ENCODE results near the gene PLA2G4D.

PLA2G4D gene

DNA sequence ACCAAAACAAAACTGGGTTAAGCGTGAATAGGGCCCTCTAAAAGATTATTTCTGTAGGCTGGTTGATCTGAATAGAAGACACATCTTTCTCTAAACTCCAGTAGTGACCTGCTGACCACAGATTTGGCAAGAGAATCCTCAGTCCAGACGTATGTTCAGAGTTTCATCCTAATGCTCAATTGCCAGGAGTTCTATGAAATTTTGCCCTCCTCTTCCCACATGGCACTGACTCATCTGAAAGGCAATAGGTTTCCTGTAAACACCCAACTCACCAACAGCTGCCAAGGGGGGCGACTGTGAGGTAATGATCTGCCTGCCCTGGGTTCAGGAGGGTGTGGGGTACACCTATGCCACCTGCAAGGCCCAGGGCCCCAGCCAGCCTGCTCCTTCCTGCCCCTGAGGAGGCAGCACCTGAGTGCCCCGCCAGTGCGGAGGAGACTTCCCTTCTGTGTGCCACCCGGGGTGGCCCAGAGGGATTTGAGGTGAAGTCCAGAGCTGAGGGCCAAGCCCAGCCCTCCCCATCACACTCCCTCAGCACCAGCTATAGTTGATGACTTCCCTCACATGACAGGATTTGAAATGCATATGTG, 8.4 kb upstream of the PLA2G4D start:
- H3K4ac ChIP-seq (ENCODE audit: low read length) = no peak overlapping the region
- no peak overlapping the region for H3K23ac ChIP-seq (ENCODE audit: low read depth, low read length, poor library complexity)
- no peak overlapping the region for H2BK15ac ChIP-seq (ENCODE audit: low read length)
- H2BK12ac ChIP-seq (ENCODE audit: low read length) = no peak overlapping the region
- no peak overlapping the region for H3K27ac ChIP-seq (replicated peaks; ENCODE audit: low read length)
- H4K8ac ChIP-seq (ENCODE audit: low read depth, low read length) = no peak overlapping the region
- H3K14ac ChIP-seq (ENCODE audit: low read length) = no peak overlapping the region
- no CpG with 5 or more reads among the region's 6 CpGs for WGBS, 2 donors (ENCODE audit: extremely low coverage in 2 of 2, insufficient read length in 2 of 2, insufficient replicate concordance in 1 of 2)
- H2BK120ac ChIP-seq (ENCODE audit: low read depth, low read length) = peak overlapping the region; percentile 16
- H2AK5ac ChIP-seq (ENCODE audit: low read depth, low read length) = peak overlapping the region; percentile 19
- no peak overlapping the region for H3K4me3 ChIP-seq (ENCODE audit: low read length in 2 of 2)
- peaks cover 0 to 7% (median 0%) of the 10 kb centered on the region in 3 experiments for H3K27me3 ChIP-seq (ENCODE audit: control insufficient read depth in 3 of 3, insufficient read depth in 3 of 3, low read depth in 1 of 3, low read length in 3 of 3)
- no peak overlapping the region for H4K91ac ChIP-seq (ENCODE audit: low read depth, low read length, poor library complexity)
- H3K9me3 ChIP-seq (replicated peaks in 1 of 2; ENCODE audit: control insufficient read depth in 2 of 2, insufficient read depth in 1 of 2, low read depth in 1 of 2, low read length in 2 of 2) = peaks cover 0 to 4% of the 10 kb centered on the region in 2 donors
- DNase-seq (ENCODE audit: low spot score) = no peak
- no peak overlapping the region for H3K18ac ChIP-seq (ENCODE audit: low read length)
- H3K79me1 ChIP-seq (ENCODE audit: low read depth, low read length) = peaks cover 2% of the 10 kb centered on the region
- H2AFZ ChIP-seq (ENCODE audit: low read length) = no peak overlapping the region
- H2BK5ac ChIP-seq (ENCODE audit: low read length) = no peak overlapping the region
- H3K9ac ChIP-seq (ENCODE audit: low read depth, low read length, poor library complexity) = no peak overlapping the region
- H3K4me2 ChIP-seq (ENCODE audit: insufficient read depth, low read length, poor library complexity, severe bottlenecking) = no peak overlapping the region
- H3K36me3 ChIP-seq (replicated peaks in 1 of 2; ENCODE audit: control insufficient read depth in 2 of 2, insufficient read depth in 2 of 2, low read length in 2 of 2) = no peaks in the 10 kb centered on the region
- peaks cover 0 to 6% of the 10 kb centered on the region in 2 donors for H3K4me1 ChIP-seq (ENCODE audit: control insufficient read depth in 2 of 2, insufficient read depth in 1 of 2, low read depth in 1 of 2, low read length in 2 of 2)

DNA sequence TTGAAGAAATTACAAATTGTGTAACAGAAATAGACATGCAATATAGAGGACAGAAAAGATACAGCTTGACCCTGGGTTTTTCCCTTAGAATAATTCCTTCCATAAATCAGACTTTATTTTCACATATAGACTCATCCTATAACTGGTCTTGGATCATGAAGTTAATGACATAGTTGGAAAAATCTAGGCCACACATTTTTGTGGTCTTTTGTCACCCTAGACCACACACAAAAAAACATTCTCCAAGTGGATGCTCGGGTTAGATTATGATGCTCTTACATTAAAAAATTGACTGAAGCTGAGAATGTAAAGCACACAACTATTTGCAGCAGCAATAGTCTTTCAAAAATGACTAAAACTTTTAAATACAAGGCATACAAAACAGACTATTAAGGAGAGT, 7.5 kb upstream of the PLA2G4D start:
- Histone ChIP-seq H2AFZ (ENCODE audit: low read length) (no peak overlapping the region), H2BK15ac (ENCODE audit: low read length) (no peak overlapping the region), H3K18ac (ENCODE audit: low read length) (no peak overlapping the region), H3K27ac (replicated peaks; ENCODE audit: low read length) (no peak overlapping the region), H3K14ac (ENCODE audit: low read length) (no peak overlapping the region), H3K23ac (ENCODE audit: low read depth, low read length, poor library complexity) (no peak overlapping the region), H4K8ac (ENCODE audit: low read depth, low read length) (no peak overlapping the region), H3K4me2 (ENCODE audit: insufficient read depth, low read length, poor library complexity, severe bottlenecking) (no peak overlapping the region), H3K9me3 (replicated peaks in 1 of 2; ENCODE audit: control insufficient read depth in 2 of 2, insufficient read depth in 1 of 2, low read depth in 1 of 2, low read length in 2 of 2) (peaks cover 0 to 1% of the 10 kb centered on the region in 2 donors), H2BK120ac (ENCODE audit: low read depth, low read length) (no peak overlapping the region), H2BK5ac (ENCODE audit: low read length) (no peak overlapping the region), H2AK5ac (ENCODE audit: low read depth, low read length) (no peak overlapping the region), H3K36me3 (replicated peaks in 1 of 2; ENCODE audit: control insufficient read depth in 2 of 2, insufficient read depth in 2 of 2, low read length in 2 of 2) (no peaks in the 10 kb centered on the region), H3K4me3 (ENCODE audit: low read length in 2 of 2) (no peak overlapping the region), H3K4me1 (ENCODE audit: control insufficient read depth in 2 of 2, insufficient read depth in 1 of 2, low read depth in 1 of 2, low read length in 2 of 2) (peaks cover 0 to 6% of the 10 kb centered on the region in 2 donors), H3K79me1 (ENCODE audit: low read depth, low read length) (peaks cover 2% of the 10 kb centered on the region), H4K91ac (ENCODE audit: low read depth, low read length, poor library complexity) (no peak overlapping the region), H3K27me3 (ENCODE audit: control insufficient read depth in 3 of 3, insufficient read depth in 3 of 3, low read depth in 1 of 3, low read length in 3 of 3) (peaks cover 0 to 5% (median 0%) of the 10 kb centered on the region in 3 experiments), H3K4ac (ENCODE audit: low read length) (no peak overlapping the region), H3K9ac (ENCODE audit: low read depth, low read length, poor library complexity) (no peak overlapping the region), H2BK12ac (ENCODE audit: low read length) (no peak overlapping the region)
- no CpG with 5 or more reads among the region's 1 CpG for WGBS, 2 donors (ENCODE audit: extremely low coverage in 2 of 2, insufficient read length in 2 of 2, insufficient replicate concordance in 1 of 2)
- DNase-seq (ENCODE audit: low spot score) = no peak

DNA sequence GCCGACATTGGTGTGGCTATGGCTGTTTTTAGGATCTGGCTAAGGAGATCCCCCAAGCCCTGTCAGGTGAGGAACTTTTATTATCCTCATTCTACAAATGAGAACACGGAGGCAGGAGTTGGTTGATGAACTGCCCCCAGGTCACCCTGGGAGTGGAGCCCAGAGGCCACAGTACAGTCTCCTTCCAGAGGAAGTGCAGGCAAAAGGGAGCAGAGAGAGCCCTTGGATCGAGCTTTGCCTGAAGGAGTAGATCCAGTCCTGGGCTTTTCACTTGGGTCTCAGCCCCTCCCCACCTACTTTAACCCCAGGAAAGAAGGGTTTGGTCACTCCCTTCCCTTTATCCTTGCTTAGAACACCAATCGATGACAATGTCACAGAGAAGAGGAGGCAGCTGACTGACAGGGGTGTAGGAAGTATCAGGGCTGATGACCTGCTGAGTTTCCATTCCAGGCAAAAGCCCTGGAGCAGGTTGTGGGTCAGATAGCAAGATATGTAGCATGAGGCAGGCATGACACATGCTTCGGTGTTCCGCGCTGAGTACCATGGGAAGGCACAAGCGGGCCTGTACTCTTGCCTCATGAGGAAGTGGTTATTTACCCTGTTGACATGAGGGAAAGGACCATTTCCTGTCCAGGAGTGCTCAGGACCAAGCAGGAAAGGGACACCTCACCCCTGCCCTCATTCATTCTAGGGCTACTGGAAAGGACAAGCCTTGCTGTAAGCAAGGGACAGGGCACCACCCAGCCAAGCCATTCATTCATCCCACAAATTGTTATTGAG, 5.8 kb upstream of the PLA2G4D start:
- Histone ChIP-seq H2AK5ac (ENCODE audit: low read depth, low read length) (no peak overlapping the region), H2AFZ (ENCODE audit: low read length) (no peak overlapping the region), H3K4me3 (ENCODE audit: low read length in 2 of 2) (no peak overlapping the region), H3K23ac (ENCODE audit: low read depth, low read length, poor library complexity) (no peak overlapping the region), H3K18ac (ENCODE audit: low read length) (no peak overlapping the region), H3K4me1 (ENCODE audit: control insufficient read depth in 2 of 2, insufficient read depth in 1 of 2, low read depth in 1 of 2, low read length in 2 of 2) (peaks cover 0 to 6% of the 10 kb centered on the region in 2 donors), H3K9me3 (replicated peaks in 1 of 2; ENCODE audit: control insufficient read depth in 2 of 2, insufficient read depth in 1 of 2, low read depth in 1 of 2, low read length in 2 of 2) (peaks cover 0 to 1% of the 10 kb centered on the region in 2 donors), H3K4me2 (ENCODE audit: insufficient read depth, low read length, poor library complexity, severe bottlenecking) (no peak overlapping the region), H4K91ac (ENCODE audit: low read depth, low read length, poor library complexity) (no peak overlapping the region), H3K4ac (ENCODE audit: low read length) (no peak overlapping the region), H2BK120ac (ENCODE audit: low read depth, low read length) (no peak overlapping the region), H3K9ac (ENCODE audit: low read depth, low read length, poor library complexity) (no peak overlapping the region), H3K27ac (replicated peaks; ENCODE audit: low read length) (no peak overlapping the region), H2BK12ac (ENCODE audit: low read length) (no peak overlapping the region), H3K27me3 (ENCODE audit: control insufficient read depth in 3 of 3, insufficient read depth in 3 of 3, low read depth in 1 of 3, low read length in 3 of 3) (peaks cover 0 to 10% (median 0%) of the 10 kb centered on the region in 3 experiments), H3K36me3 (replicated peaks in 1 of 2; ENCODE audit: control insufficient read depth in 2 of 2, insufficient read depth in 2 of 2, low read length in 2 of 2) (no peaks in the 10 kb centered on the region), H2BK15ac (ENCODE audit: low read length) (no peak overlapping the region), H3K14ac (ENCODE audit: low read length) (no peak overlapping the region), H4K8ac (ENCODE audit: low read depth, low read length) (no peak overlapping the region), H2BK5ac (ENCODE audit: low read length) (no peak overlapping the region), H3K79me1 (ENCODE audit: low read depth, low read length) (peaks cover 2% of the 10 kb centered on the region)
- no peak for DNase-seq (ENCODE audit: low spot score)
- WGBS, 2 donors (ENCODE audit: extremely low coverage in 2 of 2, insufficient read length in 2 of 2, insufficient replicate concordance in 1 of 2) = no CpG with 5 or more reads among the region's 8 CpGs

DNA sequence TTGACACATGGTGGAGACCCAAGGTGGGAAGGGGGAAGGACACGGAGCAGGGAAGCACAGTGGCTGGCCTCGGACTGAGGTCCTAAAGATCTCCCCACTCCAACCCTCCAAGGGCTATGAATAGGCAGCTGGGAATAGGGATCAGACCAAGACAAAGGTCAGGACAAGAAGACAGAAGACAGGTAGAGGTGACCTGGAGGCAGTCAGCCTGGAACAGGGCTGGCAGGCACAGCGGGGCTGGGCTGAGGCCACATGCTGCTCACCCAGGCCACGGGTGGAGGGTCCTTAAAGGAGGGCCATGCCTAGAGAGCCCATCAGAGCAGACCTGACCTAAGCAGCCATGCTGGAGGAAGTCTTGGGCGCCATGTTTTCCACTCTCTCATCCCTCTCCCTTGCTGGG, 2.7 kb upstream of the PLA2G4D start:
- Histone ChIP-seq H3K27me3 (ENCODE audit: control insufficient read depth in 3 of 3, insufficient read depth in 3 of 3, low read depth in 1 of 3, low read length in 3 of 3) (peaks cover 0 to 5% (median 0%) of the 10 kb centered on the region in 3 experiments), H3K4me2 (ENCODE audit: insufficient read depth, low read length, poor library complexity, severe bottlenecking) (no peak overlapping the region)

More for the DNA sequence above, 2.7 kb upstream of the PLA2G4D start:
- no peaks in the 10 kb centered on the region for H3K36me3 ChIP-seq (replicated peaks in 1 of 2; ENCODE audit: control insufficient read depth in 2 of 2, insufficient read depth in 2 of 2, low read length in 2 of 2)
- no peak for DNase-seq (ENCODE audit: low spot score)
- H2AFZ ChIP-seq (ENCODE audit: low read length) = no peak overlapping the region
- H4K8ac ChIP-seq (ENCODE audit: low read depth, low read length) = no peak overlapping the region
- H3K9ac ChIP-seq (ENCODE audit: low read depth, low read length, poor library complexity) = no peak overlapping the region
- H3K4me3 ChIP-seq (ENCODE audit: low read length in 2 of 2) = no peak overlapping the region
- no peak overlapping the region for H3K14ac ChIP-seq (ENCODE audit: low read length)
- H3K79me1 ChIP-seq (ENCODE audit: low read depth, low read length) = no peaks in the 10 kb centered on the region
- no peak overlapping the region for H3K18ac ChIP-seq (ENCODE audit: low read length)
- no peak overlapping the region for H4K91ac ChIP-seq (ENCODE audit: low read depth, low read length, poor library complexity)
- no peaks in the 10 kb centered on the region for H3K9me3 ChIP-seq (replicated peaks in 1 of 2; ENCODE audit: control insufficient read depth in 2 of 2, insufficient read depth in 1 of 2, low read depth in 1 of 2, low read length in 2 of 2)
- no peak overlapping the region for H2BK15ac ChIP-seq (ENCODE audit: low read length)
- H2BK5ac ChIP-seq (ENCODE audit: low read length) = no peak overlapping the region
- no CpG with 5 or more reads among the region's 5 CpGs for WGBS, 2 donors (ENCODE audit: extremely low coverage in 2 of 2, insufficient read length in 2 of 2, insufficient replicate concordance in 1 of 2)
- no peak overlapping the region for H2BK12ac ChIP-seq (ENCODE audit: low read length)
- H3K27ac ChIP-seq (replicated peaks; ENCODE audit: low read length) = no peak overlapping the region
- no peak overlapping the region for H2BK120ac ChIP-seq (ENCODE audit: low read depth, low read length)
- no peak overlapping the region for H2AK5ac ChIP-seq (ENCODE audit: low read depth, low read length)
- no peak overlapping the region for H3K4ac ChIP-seq (ENCODE audit: low read length)
- H3K23ac ChIP-seq (ENCODE audit: low read depth, low read length, poor library complexity) = no peak overlapping the region
- H3K4me1 ChIP-seq (ENCODE audit: control insufficient read depth in 2 of 2, insufficient read depth in 1 of 2, low read depth in 1 of 2, low read length in 2 of 2) = peaks cover 9 to 14% of the 10 kb centered on the region in 2 donors

All from neuronal stem cell (in vitro differentiated cells).